A673 (cell line): ENCODE results near the gene ZDHHC4.

ENCODE experiments used
- CTCF ChIP-seq: fragments of 300-800, 200-600 bp; sonication (generic); conservative IDR thresholded peaks from 2 replicates; pipeline ENCODE4 v1.5.1; 2017; ENCODE audit warnings: low read depth, mild to moderate bottlenecking, antibody characterized with exemption, low read length, moderate library complexity, mixed read lengths
- EZH2 ChIP-seq: fragments of 200-600 bp; sonication (generic); IDR thresholded peaks from 2 replicates; pipeline ENCODE4 v1.6.1; 2017; ENCODE audit warnings: borderline replicate concordance, low read depth, mild to moderate bottlenecking, mixed read lengths, antibody characterized with exemption, low read length; ENCODE audit not compliant: poor library complexity, severe bottlenecking

DNA sequence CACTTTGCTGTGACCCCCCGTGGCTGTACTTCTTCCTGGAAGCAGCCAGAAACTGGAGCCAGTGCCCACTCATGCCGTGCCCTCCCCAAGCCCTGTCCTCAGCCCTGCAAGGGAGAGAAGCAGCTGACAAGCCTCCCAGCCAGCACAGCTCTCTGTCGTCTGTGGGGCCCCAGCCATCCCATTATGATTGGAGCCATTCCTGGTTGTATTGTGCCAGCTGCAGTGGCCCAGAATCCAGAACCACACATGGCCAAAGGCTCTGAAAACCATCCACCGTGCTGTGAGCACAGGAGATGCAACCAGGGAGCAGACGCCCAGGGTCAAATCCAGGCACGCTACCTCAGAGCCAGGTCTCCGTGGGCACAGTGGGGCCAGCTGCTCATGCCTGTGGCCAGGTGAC is 44.7 kb upstream of the ZDHHC4 start:
- TF ChIP-seq CTCF = no peak
- no peak for TF ChIP-seq EZH2
